Measurements from ENCODE around the gene CCSER1. TPM values are rescaled to one million over a fixed set of nuclear protein-coding genes. Genes with fewer than 3 reads are reported as not detected.

Gene CCSER1
- total and polyA plus RNA-seq, 7 donors: 0.06 to 2.5 (median 0.30) TPM

DNA sequence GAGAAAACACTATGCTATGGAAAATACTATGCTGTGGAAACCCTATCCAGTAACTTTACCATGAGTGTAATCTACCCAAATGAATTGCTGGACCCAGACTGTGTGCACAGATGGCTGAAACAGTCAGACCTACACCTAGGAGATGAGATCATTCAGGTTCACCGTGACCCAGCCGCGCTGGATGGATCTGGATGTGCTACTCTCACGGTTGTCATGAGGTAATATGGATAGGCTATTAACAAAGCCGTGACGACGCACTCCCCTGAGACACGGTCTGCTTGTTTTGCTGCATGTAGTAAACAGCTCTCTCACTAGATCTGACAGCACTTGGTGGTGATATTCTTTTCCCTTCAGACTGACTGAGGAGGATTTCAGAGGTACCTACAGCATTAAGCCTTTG, 1344.1 kb downstream of the CCSER1 start:
- TF ChIP-seq, protein P1, sequence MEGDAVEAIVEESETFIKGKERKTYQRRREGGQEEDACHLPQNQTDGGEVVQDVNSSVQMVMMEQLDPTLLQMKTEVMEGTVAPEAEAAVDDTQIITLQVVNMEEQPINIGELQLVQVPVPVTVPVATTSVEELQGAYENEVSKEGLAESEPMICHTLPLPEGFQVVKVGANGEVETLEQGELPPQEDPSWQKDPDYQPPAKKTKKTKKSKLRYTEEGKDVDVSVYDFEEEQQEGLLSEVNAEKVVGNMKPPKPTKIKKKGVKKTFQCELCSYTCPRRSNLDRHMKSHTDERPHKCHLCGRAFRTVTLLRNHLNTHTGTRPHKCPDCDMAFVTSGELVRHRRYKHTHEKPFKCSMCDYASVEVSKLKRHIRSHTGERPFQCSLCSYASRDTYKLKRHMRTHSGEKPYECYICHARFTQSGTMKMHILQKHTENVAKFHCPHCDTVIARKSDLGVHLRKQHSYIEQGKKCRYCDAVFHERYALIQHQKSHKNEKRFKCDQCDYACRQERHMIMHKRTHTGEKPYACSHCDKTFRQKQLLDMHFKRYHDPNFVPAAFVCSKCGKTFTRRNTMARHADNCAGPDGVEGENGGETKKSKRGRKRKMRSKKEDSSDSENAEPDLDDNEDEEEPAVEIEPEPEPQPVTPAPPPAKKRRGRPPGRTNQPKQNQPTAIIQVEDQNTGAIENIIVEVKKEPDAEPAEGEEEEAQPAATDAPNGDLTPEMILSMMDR (IDR thresholded peaks at IDR 0.05): no peak
- intact Hi-C loops (cut with DNase I): no loop called here
- Histone ChIP-seq H3K27ac (no peak overlapping the region), H3K27me3 (ENCODE audit: insufficient read depth in 3 of 3, low read length in 2 of 3) (no peaks in the 10 kb centered on the region), H3K4me3 (no peak overlapping the region), H3K36me3 (ENCODE audit: insufficient read depth in 1 of 2, low read depth in 1 of 2) (no peaks in the 10 kb centered on the region), H3K9me3 (no peaks in the 10 kb centered on the region), H3K4me1 (no peaks in the 10 kb centered on the region)
- DNase-seq (no peak), ATAC-seq (no peak)
- whole genome bisulfite sequencing, 3 donors: 44 to 60% (median 50%) methylated on average over 8 of the region's 8 CpGs

DNA sequence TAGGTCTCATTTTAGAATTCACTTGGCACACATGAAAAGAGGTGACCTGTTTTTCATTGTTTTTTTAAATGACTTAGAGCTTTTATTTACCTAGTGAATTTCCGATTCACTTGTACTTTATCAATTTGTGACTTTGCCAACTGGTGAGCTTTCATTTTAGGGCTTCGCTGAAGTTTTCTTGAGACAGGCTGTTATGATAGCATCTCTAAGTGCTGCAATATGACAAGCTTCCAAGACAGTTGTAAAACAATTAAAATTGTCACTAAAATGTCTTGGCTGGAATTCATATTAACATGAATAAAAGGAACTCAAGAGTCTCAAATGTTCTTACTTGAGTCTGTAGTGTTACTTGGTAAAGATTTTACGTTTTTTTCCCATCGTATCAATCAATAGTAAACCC, 1344.9 kb downstream of the CCSER1 start:
- DNase-seq: no peak
- intact Hi-C loops (cut with DNase I): no loop called here
- no peak for ATAC-seq

DNA sequence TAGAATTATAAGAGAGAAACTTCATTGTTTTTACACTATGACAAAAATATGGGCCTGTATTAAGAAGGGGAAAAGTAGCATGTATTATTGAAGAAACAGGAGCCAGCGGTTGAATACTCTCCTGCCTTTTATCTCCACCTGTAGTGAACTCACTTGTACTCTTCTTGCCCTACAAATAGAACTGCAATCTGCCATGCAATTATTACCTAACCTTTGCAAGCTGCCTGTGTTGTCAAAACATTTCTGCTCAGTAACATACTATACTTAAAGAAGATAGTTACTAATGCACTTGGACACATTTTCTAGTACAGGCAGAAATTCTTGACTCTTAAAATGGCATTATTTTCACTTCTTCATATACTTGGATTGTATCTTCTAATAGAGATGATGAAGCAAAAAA, 1358.2 kb downstream of the CCSER1 start:
- TF ChIP-seq, protein P1 (IDR thresholded peaks at IDR 0.05): no peak
- DNase-seq (no peak), ATAC-seq (no peak)
- Histone ChIP-seq H3K36me3 (ENCODE audit: insufficient read depth in 1 of 2, low read depth in 1 of 2) (no peaks in the 10 kb centered on the region), H3K27ac (no peak overlapping the region), H3K27me3 (ENCODE audit: insufficient read depth in 3 of 3, low read length in 2 of 3) (no peaks in the 10 kb centered on the region), H3K4me1 (no peaks in the 10 kb centered on the region), H3K4me3 (no peak overlapping the region), H3K9me3 (no peaks in the 10 kb centered on the region)
- 82 to 88% (median 84%) methylated on average over 1 of the region's 1 CpG for WGBS, 3 donors
- intact Hi-C loops (cut with DNase I): no loop called here

More for the DNA sequence above, 1344.9 kb downstream of the CCSER1 start:
- H3K4me1 ChIP-seq: no peaks in the 10 kb centered on the region
- WGBS, 3 donors: 57 to 73% (median 71%) methylated on average over 4 of the region's 4 CpGs
- no peaks in the 10 kb centered on the region for H3K27me3 ChIP-seq (ENCODE audit: insufficient read depth in 3 of 3, low read length in 2 of 3)
- TF ChIP-seq, protein P1 (IDR thresholded peaks at IDR 0.05): no peak
- H3K9me3 ChIP-seq: peaks cover 3% of the 10 kb centered on the region
- no peaks in the 10 kb centered on the region for H3K36me3 ChIP-seq (ENCODE audit: insufficient read depth in 1 of 2, low read depth in 1 of 2)
- H3K27ac ChIP-seq: no peak overlapping the region
- H3K4me3 ChIP-seq: no peak overlapping the region

DNA sequence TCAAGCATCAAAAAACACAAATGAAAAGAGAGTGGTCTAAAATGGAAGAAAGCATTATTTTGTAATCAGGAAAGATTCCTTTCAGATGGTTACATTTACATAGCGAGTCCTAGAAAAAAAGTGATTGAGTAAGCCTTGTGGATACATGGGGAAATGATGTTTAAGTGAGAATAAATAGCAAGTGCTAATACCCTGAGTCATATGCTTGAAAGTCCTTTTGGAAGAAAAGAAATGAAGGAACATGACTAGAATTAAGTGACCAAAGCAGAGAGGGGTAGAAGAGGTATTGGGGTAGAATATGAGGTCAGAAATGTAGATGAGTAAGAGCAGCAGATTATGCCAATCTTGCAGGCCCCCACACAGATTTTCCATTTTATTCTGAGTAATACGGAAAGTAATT, 1361.8 kb downstream of the CCSER1 start:
- ATAC-seq: no peak
- 91 to 94% (median 93%) methylated on average over 2 of the region's 2 CpGs for WGBS, 3 donors
- no peak overlapping the region for H3K27ac ChIP-seq

DNA sequence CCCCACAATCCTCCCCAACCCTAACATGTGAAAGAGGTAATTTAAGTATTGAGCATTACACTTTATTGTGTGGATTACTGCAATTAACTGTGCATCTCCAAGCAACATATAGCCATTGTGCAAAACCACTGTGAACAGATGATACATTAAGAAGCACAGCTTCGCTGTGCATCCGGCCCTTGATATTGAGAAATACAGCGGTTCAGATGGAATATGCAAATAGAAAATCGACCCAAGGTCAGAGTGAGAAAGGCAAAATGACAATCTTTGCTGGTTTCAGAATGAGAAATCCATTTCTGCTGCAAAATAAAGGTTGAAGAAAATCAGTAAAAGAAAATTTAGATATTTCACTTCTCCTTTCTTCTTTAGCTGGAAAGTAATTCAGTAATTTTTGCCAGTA, 1370.7 kb downstream of the CCSER1 start:
- WGBS, 3 donors: 72 to 79% (median 77%) methylated on average over 4 of the region's 4 CpGs
- TF ChIP-seq, protein P1 (IDR thresholded peaks at IDR 0.05): no peak
- Histone ChIP-seq H3K4me3 (no peak overlapping the region), H3K36me3 (ENCODE audit: insufficient read depth in 1 of 2, low read depth in 1 of 2) (no peaks in the 10 kb centered on the region), H3K27me3 (ENCODE audit: insufficient read depth in 3 of 3, low read length in 2 of 3) (no peaks in the 10 kb centered on the region), H3K9me3 (peaks cover 4% of the 10 kb centered on the region), H3K4me1 (no peaks in the 10 kb centered on the region), H3K27ac (no peak overlapping the region)
- no peak for DNase-seq
- intact Hi-C loops (cut with DNase I): no loop called here
- ATAC-seq: no peak

More for the DNA sequence above, 1361.8 kb downstream of the CCSER1 start:
- TF ChIP-seq, protein P1 (IDR thresholded peaks at IDR 0.05): no peak
- no peaks in the 10 kb centered on the region for H3K36me3 ChIP-seq (ENCODE audit: insufficient read depth in 1 of 2, low read depth in 1 of 2)
- no peaks in the 10 kb centered on the region for H3K9me3 ChIP-seq
- intact Hi-C loops (cut with DNase I): no loop called here
- no peaks in the 10 kb centered on the region for H3K27me3 ChIP-seq (ENCODE audit: insufficient read depth in 3 of 3, low read length in 2 of 3)
- H3K4me1 ChIP-seq: no peaks in the 10 kb centered on the region
- DNase-seq: no peak
- H3K4me3 ChIP-seq: no peak overlapping the region
